HCT116 (cell line): ENCODE data around the gene PNLDC1. TPM values are rescaled to one million over a fixed set of nuclear protein-coding genes. Genes with fewer than 3 reads are reported as not detected.

Experiments
- ATAC-seq: fragments of 200-7000 bp; cut with Tn5 transposase; 2 replicates; pipeline ENCODE4 v1.9.1; 2020; ENCODE audit warnings: mild to moderate bottlenecking, moderate library complexity
- BruUV-seq: library from RNA; stranded (reverse); fragments of 400-500 nt; replicated peaks from 2 replicates; lab custom pipeline; 2021; lab: Mats Ljungman, UMichigan
- CTCF ChIA-PET: fragments of 300-600 bp; sonication (Branson Sonifier 250); formaldehyde crosslinking; loops from one replicate; lab custom pipeline; 2021; ENCODE audit warnings: antibody characterized with exemption; lab: Charles Lee
- POLR2A ChIA-PET: fragments of 300-600, 350-600 bp; sonication (Branson Sonifier 250); formaldehyde crosslinking; loops from one replicate; lab custom pipeline; 2021; ENCODE audit warnings: antibody characterized with exemption; lab: Charles Lee
- RAD21 ChIA-PET, 2 experiments: fragments of 300-600 bp; sonication (Branson Sonifier 250); formaldehyde crosslinking; loops; one replicate each; lab custom pipeline; 2023; ENCODE audit warnings: low total read pairs in 2 of 2; ENCODE audit not compliant: uncharacterized antibody in 2 of 2, unreplicated experiment in 2 of 2, low non-redundant PET in 1 of 2; lab: Charles Lee
- DNase-seq: peaks from one replicate; pipeline ENCODE4 v3.0.0-alpha.2; 2010; ENCODE audit warnings: low read depth, low spot score
- H2AFZ ChIP-seq: fragments of 200-600 bp; shearing (Covaris generic), sonication (generic); 2 replicates; pipeline ENCODE4 v1.6.1; 2017; ENCODE audit warnings: low read depth, mixed run types, mixed read lengths, antibody characterized with exemption, low read length; ENCODE audit not compliant: poor library complexity, severe bottlenecking
- H3K27ac ChIP-seq: 2 replicates; pipeline ENCODE4 v1.5.1; 2012; ENCODE audit warnings: low read depth, low read length
- H3K27me3 ChIP-seq: fragments of 200-600 bp; sonication (generic); 2 replicates; pipeline ENCODE4 v1.6.1; 2016; ENCODE audit warnings: mixed run types, low read length, mixed read lengths; ENCODE audit not compliant: insufficient read depth
- H3K36me3 ChIP-seq, 2 experiments: fragments of 200-500 bp in 1 of 2; fragments of 200-600 bp in 1 of 2; sonication (Bioruptor generic) in 1 of 2; sonication (generic) in 1 of 2; 2 replicates each; pipeline versions ENCODE4 v1.5.1 to v1.6.1; 2014 to 2016; ENCODE audit warnings: low read length in 2 of 2, inconsistent platforms in 1 of 2, mixed read lengths in 1 of 2, mixed run types in 1 of 2; ENCODE audit not compliant: insufficient read depth in 2 of 2, control insufficient read depth in 1 of 2
- H3K4me1 ChIP-seq, 2 experiments: fragments of 200-600 bp in 1 of 2; sonication (generic) in 1 of 2; 2 replicates each; pipeline versions ENCODE4 v1.5.1 to v1.6.1; 2012 to 2017; ENCODE audit warnings: low read length in 2 of 2, inconsistent platforms in 1 of 2, mild to moderate bottlenecking in 1 of 2, mixed read lengths in 1 of 2, mixed run types in 1 of 2, moderate library complexity in 1 of 2; ENCODE audit not compliant: insufficient read depth in 2 of 2, control insufficient read depth in 1 of 2
- H3K4me2 ChIP-seq: fragments of 200-600 bp; sonication (generic); 2 replicates; pipeline ENCODE4 v1.6.1; 2017; ENCODE audit warnings: mixed run types, low read length, mixed read lengths
- H3K4me3 ChIP-seq, 2 experiments: fragments of 200-600 bp in 1 of 2; sonication (generic) in 1 of 2; replicated peaks in 1 of 2; 2 replicates each; pipeline ENCODE4 v1.5.1; 2011 to 2016; ENCODE audit warnings: low read length in 2 of 2, control low read depth in 1 of 2, low read depth in 1 of 2, mild to moderate bottlenecking in 1 of 2, mixed read lengths in 1 of 2, mixed run types in 1 of 2
- H3K79me2 ChIP-seq: fragments of 200-600 bp; sonication (generic); 2 replicates; pipeline ENCODE4 v1.6.1; 2017; ENCODE audit warnings: mild to moderate bottlenecking, mixed run types, low read length, moderate library complexity, mixed read lengths; ENCODE audit not compliant: insufficient read depth
- H3K9ac ChIP-seq: fragments of 200-600 bp; sonication (generic); 2 replicates; pipeline ENCODE4 v1.6.1; 2016; ENCODE audit warnings: low read length, mixed read lengths
- H3K9me2 ChIP-seq: fragments of 200-600 bp; sonication (generic), shearing (Covaris generic); 2 replicates; pipeline ENCODE4 v1.6.1; 2017; ENCODE audit warnings: mixed run types, mild to moderate bottlenecking, moderate library complexity; ENCODE audit not compliant: insufficient read depth
- H3K9me3 ChIP-seq, 2 experiments: fragments of 200-500 bp in 1 of 2; fragments of 200-600 bp in 1 of 2; sonication (Bioruptor generic) in 1 of 2; sonication (generic) in 1 of 2; 2 replicates each; pipeline ENCODE4 v1.6.1; 2014 to 2017; ENCODE audit warnings: low read length in 2 of 2, mixed read lengths in 2 of 2, inconsistent platforms in 1 of 2, low read depth in 1 of 2, mild to moderate bottlenecking in 1 of 2, mixed run types in 1 of 2, moderate library complexity in 1 of 2; ENCODE audit not compliant: control insufficient read depth in 1 of 2, insufficient read depth in 1 of 2
- H4K20me1 ChIP-seq: fragments of 200-600 bp; sonication (generic), shearing (Covaris generic); 2 replicates; pipeline ENCODE4 v1.6.1; 2017; ENCODE audit warnings: mixed run types, mild to moderate bottlenecking, moderate library complexity; ENCODE audit not compliant: insufficient read depth
- EGR1 ChIP-seq: IDR thresholded peaks from 2 replicates; pipeline ENCODE4 v1.6.1; 2012; ENCODE audit warnings: low read depth
- ELF1 ChIP-seq: IDR thresholded peaks from 2 replicates; pipeline ENCODE4 v1.6.1; 2012; ENCODE audit warnings: low read depth, borderline replicate concordance
- MAX ChIP-seq: IDR thresholded peaks from 2 replicates; pipeline ENCODE4 v1.6.1; 2012
- POLR2AphosphoS5 ChIP-seq: IDR thresholded peaks from 2 replicates; pipeline ENCODE4 v1.6.1; 2011; ENCODE audit warnings: mild to moderate bottlenecking, low read depth, low read length, moderate library complexity
- RAD21 ChIP-seq: IDR thresholded peaks from 2 replicates; pipeline ENCODE4 v1.6.1; 2012; ENCODE audit warnings: low read depth, mild to moderate bottlenecking
- REST ChIP-seq: IDR thresholded peaks from 2 replicates; pipeline ENCODE4 v1.6.1; 2012; ENCODE audit warnings: low read depth
- SIN3A ChIP-seq: IDR thresholded peaks from 2 replicates; pipeline ENCODE4 v1.6.1; 2012; ENCODE audit warnings: low read depth
- SP1 ChIP-seq: IDR thresholded peaks from 2 replicates; pipeline ENCODE4 v1.6.1; 2012; ENCODE audit warnings: low read depth
- TCF7L2 ChIP-seq: IDR thresholded peaks from 2 replicates; pipeline ENCODE4 v1.7.0; 2011; ENCODE audit warnings: borderline replicate concordance, inconsistent platforms; ENCODE audit not compliant: insufficient read depth, insufficient read length; ENCODE audit errors: extremely low read depth
- ZNF274 ChIP-seq: fragments of 200-500 bp; sonication (Bioruptor generic); IDR thresholded peaks from 2 replicates; pipeline ENCODE4 v1.6.1; 2014; ENCODE audit warnings: mild to moderate bottlenecking, low read depth, low read length, inconsistent platforms
- intact Hi-C: fragments of 100-400 bp; cut with micrococcal nuclease; formaldehyde crosslinking; loops from 2 replicates; pipeline ENCODE4 v1.10.0; 2022
- total RNA-seq: library from RNA; stranded (reverse); gene quantifications from one replicate; pipeline ENCODE4 v1.2.1, GENCODE V29; 2021; ENCODE audit not compliant: unreplicated experiment
- TF ChIP-seq, protein P1 (sequence below): IDR thresholded peaks from 2 replicates; pipeline ENCODE4 v1.6.1; 2012
- TF ChIP-seq, protein P2 (sequence below): IDR thresholded peaks from 2 replicates; pipeline ENCODE4 v1.6.1; 2011; ENCODE audit warnings: mild to moderate bottlenecking, low read length, moderate library complexity; ENCODE audit not compliant: insufficient replicate concordance; ENCODE audit errors: extremely low read depth

The PNLDC1 gene
- total RNA-seq, 1 experiment from 2014 or later = 0.37 TPM

- TF ChIP-seq TCF7L2 (no peak), SP1 (no peak), RAD21 (no peak), ELF1 (no peak), POLR2AphosphoS5 (no peak), SIN3A (no peak), EGR1 (no peak), ZNF274 (no peak)
- TF ChIP-seq, protein P1, sequence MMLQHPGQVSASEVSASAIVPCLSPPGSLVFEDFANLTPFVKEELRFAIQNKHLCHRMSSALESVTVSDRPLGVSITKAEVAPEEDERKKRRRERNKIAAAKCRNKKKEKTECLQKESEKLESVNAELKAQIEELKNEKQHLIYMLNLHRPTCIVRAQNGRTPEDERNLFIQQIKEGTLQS = no peak
- Histone ChIP-seq H3K27ac (no peak overlapping the region), H2AFZ (no peak overlapping the region), H3K4me1 (no peaks in the 10 kb centered on the region), H3K36me3 (peaks cover 56 to 76% of the 10 kb centered on the region in 2 experiments), H3K9ac (no peak overlapping the region), H3K27me3 (no peaks in the 10 kb centered on the region), H3K79me2 (peaks cover 85% of the 10 kb centered on the region), H3K9me2 (no peaks in the 10 kb centered on the region), H3K9me3 (no peaks in the 10 kb centered on the region), H3K4me2 (no peak overlapping the region), H3K4me3 (no peak overlapping the region), H4K20me1 (peaks cover 14% of the 10 kb centered on the region)
- intact Hi-C loops = no loop called here
- CTCF ChIA-PET = no interaction called here
- no TSS peak for BruUV-seq
- ATAC-seq = no peak
- RAD21 ChIA-PET = no interaction called here
- POLR2A ChIA-PET = interaction anchor here (1.5 kb wide), 1 partner anchor 38 kb away, joined by 4 read pairs; the partner anchor contains the start of gene TCP1
- no peak for DNase-seq
Measured at GRCh38 chr6:159751448-159751847, 48.6 kb upstream of the PNLDC1 start.

DNA sequence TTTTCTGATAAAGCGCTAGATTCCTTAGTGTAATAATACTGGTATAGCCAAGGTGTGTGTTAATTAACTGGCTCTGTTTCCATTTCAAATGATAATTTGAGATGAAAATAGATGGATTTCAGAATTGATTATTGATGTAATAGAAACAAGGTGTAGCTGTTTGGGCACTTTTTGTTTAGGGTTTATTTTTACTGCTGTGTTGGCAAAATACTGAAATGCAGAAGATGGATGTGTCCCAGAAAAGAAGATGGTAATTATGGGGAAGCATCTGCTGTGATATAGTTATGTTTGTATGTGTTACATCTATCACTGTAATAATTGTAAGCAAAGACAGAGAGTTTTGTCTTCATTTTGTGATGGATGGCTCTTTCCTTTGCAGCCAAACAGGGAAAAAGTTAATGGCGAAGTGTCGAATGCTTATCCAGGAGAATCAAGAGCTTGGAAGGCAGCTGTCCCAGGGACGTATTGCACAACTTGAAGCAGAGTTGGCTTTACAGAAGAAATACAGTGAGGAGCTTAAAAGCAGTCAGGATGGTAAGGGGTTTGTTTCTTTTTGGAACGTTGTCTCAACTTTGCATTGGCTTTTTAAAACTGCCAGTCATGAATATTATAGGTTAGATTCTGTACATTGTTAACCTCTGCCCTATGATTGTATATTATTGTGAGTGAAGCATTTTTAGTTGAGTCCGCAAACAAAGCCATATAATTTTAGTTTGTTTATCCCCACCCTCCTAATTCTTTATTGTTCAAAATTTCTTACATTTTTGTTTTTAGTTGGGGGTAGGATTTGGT lies 46.8 kb upstream of the PNLDC1 start:
- H2AFZ ChIP-seq = no peak overlapping the region
- CTCF ChIA-PET = no interaction called here
- no peak overlapping the region for H3K27ac ChIP-seq
- DNase-seq (no peak), ATAC-seq (no peak)
- no peaks in the 10 kb centered on the region for H3K27me3 ChIP-seq
- peaks cover 67% of the 10 kb centered on the region for H3K79me2 ChIP-seq
- H4K20me1 ChIP-seq = peaks cover 2% of the 10 kb centered on the region; the same call in 1 of the 2 replicates
- POLR2A ChIA-PET = no interaction called here
- peaks cover 40 to 67% of the 10 kb centered on the region in 2 experiments for H3K36me3 ChIP-seq
- BruUV-seq = no TSS peak
- RAD21 ChIA-PET = no interaction called here
- no peak overlapping the region for H3K9ac ChIP-seq
- no peaks in the 10 kb centered on the region for H3K9me2 ChIP-seq
- H3K9me3 ChIP-seq = no peaks in the 10 kb centered on the region
- no peak overlapping the region for H3K4me2 ChIP-seq
- H3K4me1 ChIP-seq = peaks cover 0 to 8% of the 10 kb centered on the region in 2 experiments; a peak in 2 of 4 replicates
- no peak overlapping the region for H3K4me3 ChIP-seq
- intact Hi-C loops = no loop called here
- TF ChIP-seq MAX (no peak), TCF7L2 (no peak), POLR2AphosphoS5 (no peak), SP1 (no peak), REST (no peak), RAD21 (no peak)
- TF ChIP-seq, protein P2, sequence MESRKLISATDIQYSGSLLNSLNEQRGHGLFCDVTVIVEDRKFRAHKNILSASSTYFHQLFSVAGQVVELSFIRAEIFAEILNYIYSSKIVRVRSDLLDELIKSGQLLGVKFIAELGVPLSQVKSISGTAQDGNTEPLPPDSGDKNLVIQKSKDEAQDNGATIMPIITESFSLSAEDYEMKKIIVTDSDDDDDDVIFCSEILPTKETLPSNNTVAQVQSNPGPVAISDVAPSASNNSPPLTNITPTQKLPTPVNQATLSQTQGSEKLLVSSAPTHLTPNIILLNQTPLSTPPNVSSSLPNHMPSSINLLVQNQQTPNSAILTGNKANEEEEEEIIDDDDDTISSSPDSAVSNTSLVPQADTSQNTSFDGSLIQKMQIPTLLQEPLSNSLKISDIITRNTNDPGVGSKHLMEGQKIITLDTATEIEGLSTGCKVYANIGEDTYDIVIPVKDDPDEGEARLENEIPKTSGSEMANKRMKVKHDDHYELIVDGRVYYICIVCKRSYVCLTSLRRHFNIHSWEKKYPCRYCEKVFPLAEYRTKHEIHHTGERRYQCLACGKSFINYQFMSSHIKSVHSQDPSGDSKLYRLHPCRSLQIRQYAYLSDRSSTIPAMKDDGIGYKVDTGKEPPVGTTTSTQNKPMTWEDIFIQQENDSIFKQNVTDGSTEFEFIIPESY = no peak
